Ovary (tissue), 9 donors: Measurements from ENCODE around the gene DNAAF1. TPM values are rescaled to one million over a fixed set of nuclear protein-coding genes. Genes with fewer than 3 reads are reported as not detected.
"Not testable (repeated sequence)": the region's sequence is repeated elsewhere in the genome, so short reads cannot be mapped to it uniquely, and the experiment has no call there.

Source experiments
- DNase-seq, 5 donors: peaks; one replicate each; pipeline ENCODE4 v3.0.0-alpha.2; 2019 to 2020
- H3K27ac ChIP-seq, 2 donors: fragments of 200-600 bp; one replicate each; pipeline versions ENCODE4 v1.5.1 to v1.8.0; 2019 to 2022
- H3K27me3 ChIP-seq: fragments of 200-600 bp; one replicate; pipeline ENCODE4 v1.8.0; 2022
- H3K36me3 ChIP-seq: fragments of 200-600 bp; sonication (generic); one replicate; pipeline ENCODE4 v1.5.1; 2019
- H3K4me1 ChIP-seq: one replicate; pipeline ENCODE4 v1.8.1; 2013; ENCODE audit warnings: mild to moderate bottlenecking, moderate library complexity; ENCODE audit not compliant: insufficient read depth
- H3K4me3 ChIP-seq: fragments of 200-600 bp; sonication (generic); one replicate; pipeline ENCODE4 v1.5.1; 2017
- H3K9me3 ChIP-seq, 2 donors: fragments of 200-600 bp in 1 of 2; sonication (generic) in 1 of 2; one replicate each; pipeline versions ENCODE4 v1.5.1 to v1.8.1; 2013 to 2019; ENCODE audit warnings: mild to moderate bottlenecking in 1 of 2, moderate library complexity in 1 of 2
- CTCF ChIP-seq, 3 donors: fragments of 450-650 bp in 2 of 3; fragments of 200-600 bp in 1 of 3; IDR thresholded peaks; one replicate each; pipeline versions ENCODE4 v1.5.1 to v1.8.0; 2016 to 2022; ENCODE audit warnings: antibody characterized with exemption in 3 of 3, mild to moderate bottlenecking in 1 of 3
- EP300 ChIP-seq: sonication (generic); formaldehyde crosslinking; IDR thresholded peaks from one replicate; pipeline ENCODE4 v1.6.1; 2017; ENCODE audit warnings: antibody characterized with exemption
- POLR2A ChIP-seq: fragments of 450-650 bp; IDR thresholded peaks from one replicate; pipeline ENCODE4 v1.6.1; 2017; ENCODE audit warnings: antibody characterized with exemption, mild to moderate bottlenecking, moderate library complexity
- WGBS, 3 donors: extraction: QIAGEN DNeasy Blood & Tissue Kit in 1 of 3; methylation state at CpG; one replicate each; pipeline versions ENCODE4 v1.1.5 to v1.1.7; 2013 to 2017; 5-methylcytosine and 5-hydroxymethylcytosine counted together
- intact Hi-C, 4 donors: fragments of 100-400 bp; cut with DNase I; formaldehyde crosslinking; loops; one replicate each; pipeline versions ENCODE4 v1.11.0 to v1.15.1; 2022 to 2023
- polyA plus RNA-seq, 2 donors: library from polyadenylated mRNA; stranded (reverse); fragments of 200-250 nt in 1 of 2; fragments of 350-450 nt in 1 of 2; fragmentation: Illumina TruSeq in 1 of 2; extraction: RNeasy Lipid Tissue Mini Kit (QIAGEN cat#74804) in 1 of 2; gene quantifications; one replicate each; pipeline ENCODE4 v1.2.3, GENCODE V29; 2013 to 2014
- total RNA-seq, 7 donors: library from RNA; depleted of rRNA in 2 of 7; stranded (reverse); fragments of >200 nt in 2 of 7; fragmentation: NEBNext Ultra II Directional in 3 of 7; extraction: Animal tissue kit (Norgen Biotek cat#: 25700) in 3 of 7; gene quantifications; one replicate each; pipeline versions ENCODE4 v1.1.0 to v1.2.4, GENCODE V29; 2016 to 2023
- donor health status: DM: no; HTN: no; CAD: no; lungs with moderate emphysema.
- donor health status: DM: no; HTN: no; CAD: no.
- donor health status: Bipolar disorder and iron deficiency.
- donor health status: DM: yes; HTN: yes; CAD: no.
- donor health status: DM: no; HTN: no; CAD: no.
- donor health status: DM: yes; HTN: yes; CAD: no.

DNAAF1 gene
- total and polyA plus RNA-seq, 9 donors: 0.33 to 42.6 (median 1.8) TPM

DNA sequence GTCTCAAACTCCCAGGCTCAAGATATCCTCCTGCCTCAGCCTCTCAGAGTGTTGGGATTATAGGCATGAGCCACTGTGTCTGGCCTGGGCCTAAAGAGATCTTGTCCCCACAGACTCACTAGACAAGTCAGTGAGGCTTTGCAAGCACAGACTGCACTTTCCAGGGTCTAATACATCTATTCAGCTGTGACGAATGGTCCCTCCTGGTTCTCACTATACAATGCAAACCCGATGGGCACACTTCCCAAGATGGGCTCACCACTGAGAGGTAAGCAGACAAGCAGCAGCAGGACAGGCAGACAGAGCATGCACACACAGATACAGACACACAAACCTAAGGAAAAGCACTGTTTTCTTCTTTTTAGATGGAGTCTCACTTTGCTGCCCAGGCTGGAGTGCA, 37.2 kb upstream of the DNAAF1 start:
- intact Hi-C loops: no loop called here
- H3K36me3 ChIP-seq: no peaks in the 10 kb centered on the region
- DNase-seq: no peak
- WGBS, 3 donors: 74 to 77% (median 76%) methylated on average over 2 of the region's 2 CpGs
- H3K27ac ChIP-seq: no peak overlapping the region
- H3K9me3 ChIP-seq: no peaks in the 10 kb centered on the region
- no peak overlapping the region for H3K4me3 ChIP-seq
- no peak for TF ChIP-seq EP300
- no peak for TF ChIP-seq CTCF (IDR thresholded peaks at IDR 0.05)
- no peak for TF ChIP-seq POLR2A
- H3K4me1 ChIP-seq: peaks cover 6% of the 10 kb centered on the region
- H3K27me3 ChIP-seq: no peaks in the 10 kb centered on the region

- Histone ChIP-seq H3K4me1 (no peaks in the 10 kb centered on the region), H3K27me3 (no peaks in the 10 kb centered on the region), H3K27ac (no peak overlapping the region)
Observed at GRCh38 chr16:84109598-84110335, 35.3 kb upstream of the DNAAF1 start.

DNA sequence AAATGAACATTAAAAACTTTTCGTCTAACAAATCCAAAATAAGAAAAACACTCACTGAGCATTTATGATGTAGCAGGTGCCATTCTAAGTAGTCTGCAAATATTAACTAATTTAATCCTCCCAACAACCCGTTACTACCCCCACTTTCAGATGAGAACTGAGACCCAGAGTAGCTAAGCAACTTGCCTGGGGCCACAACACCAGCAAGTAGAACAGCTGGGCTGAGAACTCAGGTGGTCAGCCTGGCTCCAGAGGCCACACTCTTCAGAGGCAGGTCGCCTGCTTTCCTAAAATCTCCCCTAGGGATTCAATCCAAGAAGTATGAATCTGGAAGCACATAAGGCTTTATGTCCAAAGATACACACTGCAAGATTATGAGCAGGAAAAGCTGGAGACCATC, 34.6 kb upstream of the DNAAF1 start:
- Histone ChIP-seq H3K4me3 (no peak overlapping the region), H3K27ac (no peak overlapping the region), H3K36me3 (no peaks in the 10 kb centered on the region), H3K4me1 (peaks cover 3% of the 10 kb centered on the region), H3K9me3 (no peaks in the 10 kb centered on the region), H3K27me3 (no peaks in the 10 kb centered on the region)
- intact Hi-C loops: no loop called here
- no peak for DNase-seq
- 67 to 91% (median 71%) methylated on average over 3 of the region's 3 CpGs for WGBS, 3 donors
- no peak for TF ChIP-seq POLR2A
- TF ChIP-seq EP300: no peak
- TF ChIP-seq CTCF (IDR thresholded peaks at IDR 0.05): no peak

More at GRCh38 chr16:84109598-84110335, 35.3 kb upstream of the DNAAF1 start:
- H3K36me3 ChIP-seq: no peaks in the 10 kb centered on the region
- intact Hi-C loops: no loop called here
- WGBS, 3 donors: 67 to 73% (median 69%) methylated on average over 6 of the region's 6 CpGs
- DNase-seq: no peak
- H3K9me3 ChIP-seq: no peaks in the 10 kb centered on the region
- no peak overlapping the region for H3K4me3 ChIP-seq
- TF ChIP-seq CTCF (IDR thresholded peaks at IDR 0.05) (no peak), POLR2A (no peak), EP300 (no peak)

DNA sequence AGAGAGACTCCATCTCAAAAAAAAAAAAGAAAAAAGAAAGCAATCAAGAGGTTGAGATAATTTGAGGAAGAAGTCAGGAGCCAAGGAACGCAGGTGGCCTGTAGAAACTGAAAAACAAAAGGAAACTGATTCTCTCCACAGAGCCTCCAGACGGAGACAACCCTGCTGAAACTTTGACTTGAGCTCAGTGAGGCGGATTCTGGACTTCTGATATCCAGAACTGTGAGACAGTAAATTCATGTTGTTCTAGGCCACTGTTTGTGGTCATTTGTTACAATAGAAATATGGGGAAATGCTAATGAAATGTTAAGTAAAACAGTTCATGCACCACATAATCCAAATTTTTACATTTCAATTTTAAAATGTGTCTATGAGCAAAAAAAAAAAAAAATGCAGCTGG, 33.6 kb upstream of the DNAAF1 start:
- intact Hi-C loops: no loop called here
- 75 to 84% (median 77%) methylated on average over 3 of the region's 3 CpGs for WGBS, 3 donors
- TF ChIP-seq CTCF (IDR thresholded peaks at IDR 0.05) (no peak), POLR2A (no peak), EP300 (no peak)
- peaks cover 5% of the 10 kb centered on the region for H3K4me1 ChIP-seq
- H3K9me3 ChIP-seq: no peaks in the 10 kb centered on the region
- no peak for DNase-seq
- no peak overlapping the region for H3K4me3 ChIP-seq
- H3K27me3 ChIP-seq: no peaks in the 10 kb centered on the region
- no peaks in the 10 kb centered on the region for H3K36me3 ChIP-seq
- no peak overlapping the region for H3K27ac ChIP-seq

DNA sequence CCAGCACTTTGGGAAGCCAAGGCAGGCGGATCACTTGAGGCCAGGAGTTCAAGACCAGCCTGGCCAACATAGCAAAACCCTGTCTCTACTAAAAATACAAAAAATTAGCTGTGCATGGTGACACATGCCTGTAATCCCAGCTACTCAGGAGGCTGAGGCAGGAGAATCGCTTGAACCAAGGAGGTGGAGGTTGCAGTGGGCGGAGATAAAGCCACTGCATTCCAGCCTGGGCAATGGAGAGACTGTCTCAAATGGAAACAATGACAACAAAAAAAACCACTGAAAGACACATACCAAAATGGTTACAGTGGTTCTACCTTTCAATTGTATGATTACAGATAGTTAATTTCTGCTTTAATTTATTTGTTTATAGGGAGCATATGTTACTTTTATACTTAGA, 33.2 kb upstream of the DNAAF1 start:
- H3K27me3 ChIP-seq, H3K4me1 ChIP-seq, intact Hi-C loops: not testable (repeated sequence)

More for the DNA sequence above, 33.2 kb upstream of the DNAAF1 start:
- not testable (repeated sequence) for H3K4me3 ChIP-seq, H3K36me3 ChIP-seq, DNase-seq, H3K9me3 ChIP-seq, H3K27ac ChIP-seq
- WGBS, 3 donors: 90 to 92% (median 92%) methylated on average over 3 of the region's 3 CpGs
